Spleen (tissue), 7 donors: ENCODE results near the gene ELP6.

Experiments
- POLR2AphosphoS5 ChIP-seq, 3 donors: sonication (generic); formaldehyde crosslinking; IDR thresholded peaks; one replicate each; pipeline ENCODE4 v1.5.1; 2017; ENCODE audit warnings: antibody characterized with exemption in 3 of 3
- TF ChIP-seq, protein P1 (sequence below), 11 experiments: fragments of 200-600 bp in 7 of 11; fragments of 450-650 bp in 4 of 11; sonication (generic) in 4 of 11; IDR thresholded peaks in 8 of 11; conservative IDR thresholded peaks in 3 of 11; 1 replicate in 7 of 11; 2 replicates in 4 of 11; pipeline versions ENCODE4 v1.4.0 to v1.8.0; 2016 to 2021; ENCODE audit warnings: antibody characterized with exemption in 11 of 11, inconsistent platforms in 4 of 11, mild to moderate bottlenecking in 1 of 11
- donor health status: DM: no; HTN: no; CAD: no; lungs with moderate emphysema.
- donor health status: DM: no; HTN: no; CAD: no.
- donor health status: DM: no; HTN: no; CAD: no.

DNA sequence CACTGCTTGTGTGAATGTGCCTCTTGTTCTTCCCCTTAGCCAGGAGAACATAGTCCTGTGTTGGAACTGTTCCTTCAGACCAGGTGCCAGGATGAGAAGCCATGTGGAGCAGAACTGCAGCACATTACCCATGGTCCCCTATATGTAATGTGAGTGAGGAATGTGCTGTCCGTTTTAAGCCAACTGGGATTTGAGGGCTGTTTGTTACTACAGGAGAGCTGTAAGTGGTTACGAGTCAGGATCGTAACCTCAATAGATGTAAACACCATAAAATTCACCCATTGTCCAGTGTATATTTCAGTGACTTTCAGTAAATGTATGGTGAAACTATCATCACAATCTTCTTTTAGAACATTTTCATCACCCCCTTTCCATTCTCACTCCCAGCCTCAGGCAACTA, 27.7 kb downstream of the ELP6 start:
- TF ChIP-seq, protein P1, sequence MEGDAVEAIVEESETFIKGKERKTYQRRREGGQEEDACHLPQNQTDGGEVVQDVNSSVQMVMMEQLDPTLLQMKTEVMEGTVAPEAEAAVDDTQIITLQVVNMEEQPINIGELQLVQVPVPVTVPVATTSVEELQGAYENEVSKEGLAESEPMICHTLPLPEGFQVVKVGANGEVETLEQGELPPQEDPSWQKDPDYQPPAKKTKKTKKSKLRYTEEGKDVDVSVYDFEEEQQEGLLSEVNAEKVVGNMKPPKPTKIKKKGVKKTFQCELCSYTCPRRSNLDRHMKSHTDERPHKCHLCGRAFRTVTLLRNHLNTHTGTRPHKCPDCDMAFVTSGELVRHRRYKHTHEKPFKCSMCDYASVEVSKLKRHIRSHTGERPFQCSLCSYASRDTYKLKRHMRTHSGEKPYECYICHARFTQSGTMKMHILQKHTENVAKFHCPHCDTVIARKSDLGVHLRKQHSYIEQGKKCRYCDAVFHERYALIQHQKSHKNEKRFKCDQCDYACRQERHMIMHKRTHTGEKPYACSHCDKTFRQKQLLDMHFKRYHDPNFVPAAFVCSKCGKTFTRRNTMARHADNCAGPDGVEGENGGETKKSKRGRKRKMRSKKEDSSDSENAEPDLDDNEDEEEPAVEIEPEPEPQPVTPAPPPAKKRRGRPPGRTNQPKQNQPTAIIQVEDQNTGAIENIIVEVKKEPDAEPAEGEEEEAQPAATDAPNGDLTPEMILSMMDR (IDR thresholded peaks at IDR 0.05 in 8 of 11, conservative IDR thresholded peaks at IDR 0.05 in 3 of 11), result no peak
- no peak for TF ChIP-seq POLR2AphosphoS5 (IDR thresholded peaks at IDR 0.05)
